COR-L47 (cell line): ENCODE data around the gene TADA3.
A peak's percentile ranks its signal among the peaks of the same experiment; 100 is the strongest.

Source experiments
- DNase-seq: peaks from one replicate; lab custom pipeline; 2025; lab: John Stamatoyannopoulos, UW

The TADA3 gene

GRCh38 chr3:9792405-9793160, at the start of gene TADA3, which contains the start of gene ARPC4:
TSS of gene TADA3 (minus strand) at chr3:9792473. CDS start at chr3:9791466, 1,007 bp downstream.
TSS of gene ARPC4 (plus strand) at chr3:9793082. CDS start at chr3:9793122, 40 bp downstream.
- DNase-seq = peak; percentile 76

- no peak for DNase-seq
These were observed 48.7 kb upstream of the TADA3 start for GRCh38 chr3:9841015-9841414.

GRCh38 chr3:9838856-9839255, 46.6 kb upstream of the TADA3 start:
- no peak for DNase-seq

GRCh38 chr3:9837701-9838582, 45.7 kb upstream of the TADA3 start:
- no peak for DNase-seq

- DNase-seq = no peak
These were observed 42.5 kb upstream of the TADA3 start for GRCh38 chr3:9834520-9835380.

GRCh38 chr3:9833078-9833477, 40.8 kb upstream of the TADA3 start:
- no peak for DNase-seq

- no peak for DNase-seq
These were observed 39.0 kb upstream of the TADA3 start for GRCh38 chr3:9831253-9831652.

- DNase-seq = no peak
These were observed 36.8 kb upstream of the TADA3 start for GRCh38 chr3:9828801-9829755.

GRCh38 chr3:9826815-9827573, 34.7 kb upstream of the TADA3 start:
- DNase-seq = no peak

GRCh38 chr3:9825451-9826040, 33.3 kb upstream of the TADA3 start:
- no peak for DNase-seq

GRCh38 chr3:9820946-9821345, 28.7 kb upstream of the TADA3 start:
- no peak for DNase-seq

GRCh38 chr3:9820543-9820942, 28.3 kb upstream of the TADA3 start:
- no peak for DNase-seq

- no peak for DNase-seq
These were observed 26.5 kb upstream of the TADA3 start for GRCh38 chr3:9818666-9819335.

- DNase-seq = no peak
These were observed 25.2 kb upstream of the TADA3 start for GRCh38 chr3:9817436-9817835.

GRCh38 chr3:9815986-9816385, 23.7 kb upstream of the TADA3 start:
- no peak for DNase-seq

GRCh38 chr3:9812870-9813483, 20.7 kb upstream of the TADA3 start:
- no peak for DNase-seq

- DNase-seq = no peak
These were observed 18.6 kb upstream of the TADA3 start for GRCh38 chr3:9810846-9811245.

- no peak for DNase-seq
These were observed 18.1 kb upstream of the TADA3 start for GRCh38 chr3:9810433-9810770.
